Subcutaneous adipose tissue (tissue), 4 donors: ENCODE data around the gene ADAMTS2. TPM values are rescaled to one million over a fixed set of nuclear protein-coding genes. Genes with fewer than 3 reads are reported as not detected.

Experiments used
- CTCF ChIP-seq: fragments of 450-650 bp; IDR thresholded peaks from one replicate; pipeline ENCODE4 v1.5.1; 2016; ENCODE audit warnings: low read depth, mild to moderate bottlenecking, control low read depth, antibody characterized with exemption, moderate library complexity
- total RNA-seq, 4 donors: library from RNA; depleted of rRNA; stranded (reverse); fragments of >200 nt; gene quantifications; one replicate each; pipeline ENCODE4 v1.1.0, GENCODE V29; 2016

The ADAMTS2 gene
- total RNA-seq, 4 donors from 2014 or later: 26.7 to 56.5 (median 46.6) TPM

GRCh38 chr5:179226696-179227095, 118.6 kb downstream of the ADAMTS2 start:
- TF ChIP-seq CTCF: no peak

GRCh38 chr5:179225387-179225786, 119.9 kb downstream of the ADAMTS2 start:
- TF ChIP-seq CTCF: no peak

GRCh38 chr5:179224741-179225140, 120.5 kb downstream of the ADAMTS2 start:
- no peak for TF ChIP-seq CTCF

GRCh38 chr5:179223961-179224360, 121.3 kb downstream of the ADAMTS2 start:
- no peak for TF ChIP-seq CTCF

- TF ChIP-seq CTCF: no peak
Observed at GRCh38 chr5:179223528-179223927, 121.7 kb downstream of the ADAMTS2 start.

GRCh38 chr5:179222246-179223017, 122.8 kb downstream of the ADAMTS2 start:
- no peak for TF ChIP-seq CTCF

- no peak for TF ChIP-seq CTCF
Observed at GRCh38 chr5:179221877-179222220, 123.4 kb downstream of the ADAMTS2 start.
